DMS79 (cell line): ENCODE results near the gene AGBL2.
"Not testable (repeated sequence)": the region's sequence is repeated elsewhere in the genome, so short reads cannot be mapped to it uniquely, and the experiment has no call there.

Source experiments
- DNase-seq: peaks from one replicate; lab custom pipeline; 2025; lab: John Stamatoyannopoulos, UW

AGBL2 gene

DNA sequence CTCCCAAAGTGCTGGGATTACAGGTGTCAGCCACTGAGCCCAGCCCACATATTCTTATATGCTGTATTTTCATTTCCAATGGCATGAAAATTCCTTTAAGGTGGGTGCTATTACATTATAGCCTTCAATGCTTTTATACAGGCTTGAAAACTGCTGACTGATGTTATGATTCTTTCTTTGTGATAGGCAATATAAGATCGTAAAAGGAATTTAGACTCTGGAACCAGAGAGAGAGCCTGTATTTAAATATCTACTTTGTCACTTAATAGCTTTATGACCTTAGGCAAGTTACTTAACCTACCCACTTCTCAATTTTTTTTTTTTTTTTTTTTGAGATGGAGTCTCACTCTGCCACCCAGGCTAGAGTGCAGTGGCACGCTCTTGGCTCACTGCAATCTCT is 26.2 kb downstream of the AGBL2 start:
- DNase-seq, result no peak

DNA sequence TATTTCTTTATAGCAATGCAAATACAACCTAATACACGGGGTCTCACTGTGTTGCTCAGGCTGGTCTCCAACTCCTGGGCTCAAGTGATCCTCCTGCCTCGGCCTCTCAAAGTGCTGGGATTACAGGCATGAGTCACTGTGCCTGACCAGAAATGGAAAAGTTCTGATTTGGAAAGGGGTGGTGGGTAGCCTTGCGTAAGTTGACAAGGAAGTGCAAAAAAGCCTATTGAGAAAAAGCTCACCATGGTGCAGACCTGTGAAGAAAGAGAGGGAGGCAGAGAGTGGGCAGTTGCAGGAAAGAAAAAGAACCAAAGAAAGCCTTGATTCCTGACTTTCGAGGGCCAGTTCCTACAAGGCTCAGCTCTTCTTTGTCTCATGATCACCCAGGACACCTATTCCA is 27.1 kb downstream of the AGBL2 start:
- DNase-seq, result no peak

DNA sequence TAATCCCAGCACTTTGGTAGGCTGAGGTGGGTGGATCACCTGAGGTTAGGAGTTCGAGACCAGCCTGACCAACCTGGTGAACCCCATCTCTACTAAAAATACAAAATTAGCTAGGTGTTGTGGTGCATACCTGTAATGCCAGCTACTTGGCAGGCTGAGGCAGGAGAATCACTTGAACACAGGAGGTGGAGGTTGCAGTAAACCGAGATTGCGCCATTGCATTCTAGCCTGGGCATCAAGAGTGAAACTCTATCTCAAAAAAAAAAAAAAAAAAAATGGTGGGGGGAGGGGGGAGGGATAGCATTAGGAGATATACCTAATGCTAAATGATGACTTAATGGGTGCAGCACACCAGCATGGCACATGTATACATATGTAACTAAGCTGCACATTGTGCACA is 28.5 kb downstream of the AGBL2 start:
- DNase-seq, result not testable (repeated sequence)

GRCh38 chr11:47686151-47686550 is 29.0 kb downstream of the AGBL2 start:
- DNase-seq, result no peak

GRCh38 chr11:47675851-47676250 is 39.3 kb downstream of the AGBL2 start:
- DNase-seq, result no peak

GRCh38 chr11:47672283-47672730 is 42.9 kb downstream of the AGBL2 start:
- DNase-seq, result no peak

DNA sequence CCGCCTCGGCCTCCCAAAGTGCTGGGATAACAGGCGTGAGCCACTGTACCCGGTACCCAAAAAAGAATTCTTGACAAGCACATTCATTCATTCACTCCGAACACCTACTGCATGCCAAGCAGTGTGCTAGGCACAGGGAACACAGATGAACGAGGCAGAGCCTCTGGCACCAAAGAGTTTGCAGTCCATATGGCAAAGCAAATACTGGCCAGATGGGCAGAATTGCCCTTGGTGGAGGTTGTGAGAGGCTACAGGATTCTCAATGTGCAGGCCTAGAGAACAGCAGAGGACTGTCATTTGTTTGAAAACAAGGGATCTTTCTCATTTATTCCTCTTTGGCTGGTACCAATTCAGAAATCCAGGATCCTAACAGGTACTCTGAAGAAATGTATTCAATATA is 45.3 kb downstream of the AGBL2 start:
- DNase-seq, result no peak

DNA sequence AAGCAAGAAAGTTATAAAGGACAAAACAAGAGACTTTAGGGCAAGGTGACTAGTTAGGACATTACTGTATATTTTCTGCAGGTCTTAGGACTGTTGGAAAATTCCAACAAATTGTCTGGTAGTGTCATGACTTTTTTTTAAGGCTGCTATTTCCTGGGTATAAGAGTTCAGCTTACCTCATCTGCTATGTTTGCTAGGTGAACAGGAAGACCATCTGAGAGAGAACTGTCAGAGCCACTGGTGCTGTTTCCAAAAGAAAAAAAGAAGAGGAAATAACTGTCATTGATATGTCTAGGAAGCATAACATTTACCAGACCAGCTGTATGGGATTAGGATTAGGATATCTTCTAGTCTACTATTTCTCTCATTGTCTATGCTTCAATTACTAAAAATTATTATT is 46.5 kb downstream of the AGBL2 start:
- no peak for DNase-seq

DNA sequence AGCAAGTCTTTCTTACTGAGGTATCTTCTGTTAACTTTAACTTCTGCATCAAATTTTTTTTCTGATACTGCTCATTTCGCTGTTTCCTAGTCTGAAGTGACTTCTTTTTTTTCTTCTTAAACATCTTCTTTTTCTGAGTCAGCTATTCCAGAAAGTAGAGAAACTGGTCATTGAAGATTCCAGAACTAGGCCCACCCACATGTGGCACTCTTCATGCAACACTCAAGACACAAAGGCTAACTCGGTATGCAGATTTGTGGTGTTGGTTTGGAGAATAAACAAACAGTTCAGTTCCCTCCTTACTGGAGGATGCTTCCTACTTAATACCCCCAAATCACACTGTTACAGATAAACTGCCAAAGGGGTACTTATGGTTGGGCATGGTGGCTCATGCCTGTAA is 47.6 kb downstream of the AGBL2 start:
- DNase-seq, result no peak

- DNase-seq, result no peak
Measured at GRCh38 chr11:47667135-47667534, 48.0 kb downstream of the AGBL2 start.

GRCh38 chr11:47664936-47665335 is 50.2 kb downstream of the AGBL2 start:
- DNase-seq, result not testable (repeated sequence)

DNA sequence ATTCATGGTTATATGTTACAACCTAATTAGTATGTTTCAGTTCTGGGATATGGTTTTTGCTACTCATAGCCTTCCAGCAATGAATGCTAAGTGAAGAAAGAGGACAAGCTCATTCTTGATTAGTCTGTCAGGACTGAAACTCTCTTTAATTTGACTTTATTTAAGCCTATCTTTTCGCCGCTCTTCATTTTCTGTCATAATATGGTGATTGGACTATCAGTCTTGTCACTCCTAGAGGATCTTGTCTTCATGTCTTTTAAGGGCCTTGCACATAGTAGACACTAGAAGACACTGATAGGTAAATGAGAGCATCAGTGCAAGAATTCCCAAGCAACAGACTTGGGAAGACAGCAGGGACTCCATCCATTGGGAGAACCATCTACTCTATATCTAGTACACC is 53.9 kb downstream of the AGBL2 start:
- DNase-seq, result no peak

DNA sequence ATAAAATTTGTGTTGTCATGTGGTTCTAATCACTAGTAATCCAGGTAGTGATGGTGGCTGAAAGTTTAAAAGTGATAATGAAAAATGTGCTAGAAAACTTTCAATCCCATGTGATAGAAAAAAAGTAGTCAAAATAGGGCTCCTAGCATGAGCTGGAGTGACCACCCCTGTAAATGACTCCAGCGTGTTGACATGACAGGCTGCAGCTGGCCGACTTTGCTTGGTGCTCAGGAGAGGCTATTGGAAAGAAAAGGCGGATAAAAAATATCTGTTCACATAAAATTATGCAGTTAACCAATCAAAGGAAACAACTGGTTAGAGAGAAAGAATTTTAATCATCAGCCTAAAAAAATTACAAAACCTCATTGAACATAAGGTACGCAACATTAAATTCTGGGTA is 55.9 kb downstream of the AGBL2 start:
- no peak for DNase-seq

GRCh38 chr11:47656260-47656885 is 58.8 kb downstream of the AGBL2 start:
- DNase-seq, result no peak

DNA sequence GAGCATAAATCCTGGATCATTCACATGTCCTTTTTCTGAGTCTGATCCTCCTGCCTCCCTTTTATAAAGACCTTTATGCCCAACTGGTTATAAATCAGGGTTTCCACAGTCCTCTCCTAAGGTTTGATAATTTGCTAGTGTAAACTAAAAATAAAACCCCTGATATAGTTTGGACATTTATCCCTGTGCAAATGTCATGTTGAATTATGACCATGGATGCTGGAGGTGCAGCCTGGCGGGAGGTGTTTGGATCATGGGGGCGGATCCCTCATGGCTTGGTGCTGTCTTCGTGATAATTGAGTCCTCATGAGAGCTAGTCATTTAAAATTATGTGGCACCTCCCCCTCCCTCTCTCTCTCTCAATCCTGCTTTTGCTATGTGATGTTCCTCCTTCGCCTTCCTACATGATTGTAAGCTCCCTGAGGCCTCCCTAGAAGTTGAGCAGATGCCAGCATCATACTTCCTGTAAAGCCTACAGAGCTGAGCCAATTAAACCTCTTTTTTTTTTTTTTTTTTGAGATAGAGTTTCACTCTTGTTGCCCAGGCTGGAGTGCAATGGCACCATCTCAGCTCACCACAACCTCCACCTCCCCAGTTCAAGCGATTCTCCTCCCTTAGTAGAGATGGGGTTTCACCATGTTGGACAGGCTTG is 63.2 kb downstream of the AGBL2 start:
- no peak for DNase-seq

- DNase-seq, result no peak
Measured at GRCh38 chr11:47649276-47649675, 65.9 kb downstream of the AGBL2 start.

- DNase-seq, result no peak
Measured at GRCh38 chr11:47646019-47646418, 69.2 kb downstream of the AGBL2 start.

DNA sequence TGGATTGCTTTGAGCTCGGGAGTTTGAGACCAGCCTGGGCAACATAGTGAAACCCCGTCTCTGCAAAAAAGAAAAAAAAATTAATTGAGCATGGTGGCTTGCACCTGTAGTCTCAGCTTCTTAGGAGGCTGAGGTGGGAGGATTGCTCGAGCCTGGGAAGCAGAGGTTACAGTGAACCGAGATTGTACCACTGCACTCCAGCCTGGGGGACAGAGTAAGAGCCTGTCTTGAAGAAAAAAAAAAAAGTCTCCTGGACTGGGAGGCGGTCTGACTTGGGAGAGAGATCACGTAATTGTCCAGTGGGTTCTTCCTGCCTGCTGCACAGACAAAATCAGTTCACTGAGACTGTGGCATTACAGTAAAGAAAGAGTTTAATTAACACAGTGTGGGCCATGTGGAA is 69.7 kb downstream of the AGBL2 start:
- DNase-seq, result no peak

DNA sequence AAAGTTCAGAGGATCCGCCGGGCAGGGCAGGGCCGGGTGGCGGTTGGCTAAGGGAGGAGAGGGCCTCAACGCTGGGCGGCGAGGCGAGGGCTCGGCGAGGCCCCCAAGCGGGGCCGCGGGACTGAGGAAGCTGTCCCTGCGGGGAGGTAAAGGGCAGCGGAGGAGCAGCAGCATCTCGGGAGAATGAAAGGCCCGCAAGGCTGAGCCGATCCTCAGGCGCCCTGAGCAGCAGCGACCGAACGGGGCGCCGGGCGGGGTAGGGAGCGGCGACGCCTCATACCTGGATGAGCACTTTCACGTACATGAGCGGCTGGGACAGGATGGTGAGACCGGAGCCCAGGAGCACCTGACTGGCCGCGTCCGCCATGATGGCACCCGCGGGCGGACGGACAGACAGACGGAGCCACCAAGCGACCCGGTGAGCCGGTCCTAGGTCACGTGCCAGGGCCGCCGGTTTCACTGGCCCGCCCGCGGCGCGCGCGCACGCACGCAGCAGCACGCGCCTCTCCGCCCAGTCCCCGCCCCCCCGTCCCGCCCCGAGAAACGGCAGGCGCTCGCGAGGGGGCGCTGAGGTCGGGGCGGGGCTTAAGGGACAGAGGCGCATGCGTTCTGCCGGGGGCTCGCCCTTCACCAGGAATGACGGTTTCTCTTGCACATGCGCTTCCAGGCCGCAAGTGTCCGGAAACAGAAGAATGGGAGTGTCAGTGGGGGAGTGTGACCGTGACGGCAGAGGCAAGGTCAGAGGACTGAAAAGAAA is 72.9 kb downstream of the AGBL2 start, which contains the start of gene MTCH2:
MTCH2 (minus strand) TSS at position 461 of the 757 bp plus-strand sequence; CDS start at position 367, 94 bp downstream.
- peak; percentile 97 for DNase-seq

DNA sequence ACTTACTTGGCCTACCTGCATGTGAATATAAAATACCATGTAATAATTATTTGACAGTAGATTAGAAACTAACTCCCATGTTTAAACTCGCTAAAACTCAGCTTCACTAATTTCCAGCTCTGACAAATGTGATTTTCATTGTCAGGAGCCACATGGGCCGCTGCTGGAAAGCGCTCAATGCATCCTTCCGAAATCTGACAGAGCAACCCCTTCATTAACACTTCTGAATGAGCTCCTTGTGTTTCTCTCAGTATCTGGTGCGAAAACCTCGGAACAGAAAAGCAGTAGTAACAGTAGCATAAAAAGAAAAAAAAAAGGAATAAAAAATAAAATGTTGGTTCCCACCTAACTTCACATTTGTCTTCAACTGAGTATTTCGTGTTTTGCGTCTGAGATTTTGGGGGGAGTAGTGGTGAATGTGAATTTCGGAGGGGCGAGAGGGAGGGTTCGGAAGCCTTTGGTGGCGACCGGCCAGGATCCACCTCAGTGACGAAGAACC is 73.5 kb downstream of the AGBL2 start:
- DNase-seq, result no peak

DNA sequence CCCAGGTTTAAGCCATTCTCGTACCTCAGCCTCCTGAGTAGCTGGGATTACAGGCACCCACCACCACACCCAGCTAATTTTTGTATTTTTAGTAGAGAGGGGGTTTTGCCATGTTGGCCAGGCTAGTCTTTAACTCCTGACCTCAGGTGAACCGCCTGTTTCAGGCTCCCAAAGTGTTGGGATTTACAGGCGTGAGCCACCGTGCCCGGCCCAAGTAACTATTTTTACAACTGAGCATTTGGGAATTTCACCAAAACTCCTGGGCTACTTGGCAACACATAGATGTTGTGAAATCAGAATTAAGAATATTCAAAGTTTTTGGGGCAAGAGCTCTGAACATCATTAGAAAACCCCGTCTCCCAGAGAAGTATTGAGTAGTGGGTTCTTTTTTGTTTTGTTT is 74.7 kb downstream of the AGBL2 start:
- DNase-seq, result not testable (repeated sequence)

- DNase-seq, result not testable (repeated sequence)
Measured at GRCh38 chr11:47636331-47636730, 78.8 kb downstream of the AGBL2 start.

GRCh38 chr11:47631473-47631872 is 83.7 kb downstream of the AGBL2 start:
- DNase-seq, result no peak
